ENCODE measurements around the gene PSD4.

Gene PSD4

DNA sequence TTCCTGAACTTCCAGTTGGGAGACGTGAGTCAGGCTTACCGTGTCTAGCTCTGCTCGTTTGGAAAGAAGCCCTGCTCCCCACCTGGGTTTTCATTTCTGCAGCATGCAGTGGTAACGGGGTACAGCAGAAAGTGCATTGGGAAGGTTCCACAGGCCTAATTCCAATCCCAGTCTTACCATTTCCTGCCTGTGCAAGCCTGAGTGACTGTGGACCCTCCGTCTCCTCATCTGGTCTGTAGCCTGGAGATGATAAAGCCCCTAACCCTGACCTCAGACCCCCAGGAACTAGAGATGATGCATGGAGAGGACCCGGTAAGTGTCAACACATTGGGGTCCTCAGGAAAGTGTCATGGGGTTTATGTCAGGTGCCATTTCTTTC, 5.8 kb upstream of the PSD4 start:
- no peak for TF ChIP-seq TAF1 (IDR thresholded peaks at IDR 0.05; ENCODE audit: borderline replicate concordance, insufficient read depth, low read length)
- no peak for TF ChIP-seq REST (IDR thresholded peaks at IDR 0.05; ENCODE audit: insufficient read depth in 1 of 2, low read depth in 2 of 2, low read length in 2 of 2)
- no peak for TF ChIP-seq POLR2AphosphoS5 (IDR thresholded peaks at IDR 0.05; ENCODE audit: low read depth, low read length)
- no peak for TF ChIP-seq FOXP2 (optimal IDR thresholded peaks at IDR 0.05; ENCODE audit: borderline replicate concordance, extremely low read depth, extremely low read length, insufficient read depth)
- no peak for TF ChIP-seq SIN3A (IDR thresholded peaks at IDR 0.05; ENCODE audit: borderline replicate concordance, insufficient read depth, low read length)

- TF ChIP-seq FOXP2 (optimal IDR thresholded peaks at IDR 0.05; ENCODE audit: borderline replicate concordance, extremely low read depth, extremely low read length, insufficient read depth) = no peak
- no peak for TF ChIP-seq REST (IDR thresholded peaks at IDR 0.05; ENCODE audit: insufficient read depth in 1 of 2, low read depth in 2 of 2, low read length in 2 of 2)
- TF ChIP-seq TAF1 (IDR thresholded peaks at IDR 0.05; ENCODE audit: borderline replicate concordance, insufficient read depth, low read length) = no peak
- no peak for TF ChIP-seq POLR2AphosphoS5 (IDR thresholded peaks at IDR 0.05; ENCODE audit: low read depth, low read length)
- no peak for TF ChIP-seq SIN3A (IDR thresholded peaks at IDR 0.05; ENCODE audit: borderline replicate concordance, insufficient read depth, low read length)
Observed at GRCh38 chr2:113169002-113169530, 4.7 kb upstream of the PSD4 start.

- no peak for TF ChIP-seq SIN3A (IDR thresholded peaks at IDR 0.05; ENCODE audit: borderline replicate concordance, insufficient read depth, low read length)
- TF ChIP-seq POLR2AphosphoS5 (IDR thresholded peaks at IDR 0.05; ENCODE audit: low read depth, low read length) = no peak
- TF ChIP-seq FOXP2 (optimal IDR thresholded peaks at IDR 0.05; ENCODE audit: borderline replicate concordance, extremely low read depth, extremely low read length, insufficient read depth) = no peak
- TF ChIP-seq REST (IDR thresholded peaks at IDR 0.05; ENCODE audit: insufficient read depth in 1 of 2, low read depth in 2 of 2, low read length in 2 of 2) = no peak
- no peak for TF ChIP-seq TAF1 (IDR thresholded peaks at IDR 0.05; ENCODE audit: borderline replicate concordance, insufficient read depth, low read length)
Observed at GRCh38 chr2:113169586-113169985, 4.2 kb upstream of the PSD4 start.

DNA sequence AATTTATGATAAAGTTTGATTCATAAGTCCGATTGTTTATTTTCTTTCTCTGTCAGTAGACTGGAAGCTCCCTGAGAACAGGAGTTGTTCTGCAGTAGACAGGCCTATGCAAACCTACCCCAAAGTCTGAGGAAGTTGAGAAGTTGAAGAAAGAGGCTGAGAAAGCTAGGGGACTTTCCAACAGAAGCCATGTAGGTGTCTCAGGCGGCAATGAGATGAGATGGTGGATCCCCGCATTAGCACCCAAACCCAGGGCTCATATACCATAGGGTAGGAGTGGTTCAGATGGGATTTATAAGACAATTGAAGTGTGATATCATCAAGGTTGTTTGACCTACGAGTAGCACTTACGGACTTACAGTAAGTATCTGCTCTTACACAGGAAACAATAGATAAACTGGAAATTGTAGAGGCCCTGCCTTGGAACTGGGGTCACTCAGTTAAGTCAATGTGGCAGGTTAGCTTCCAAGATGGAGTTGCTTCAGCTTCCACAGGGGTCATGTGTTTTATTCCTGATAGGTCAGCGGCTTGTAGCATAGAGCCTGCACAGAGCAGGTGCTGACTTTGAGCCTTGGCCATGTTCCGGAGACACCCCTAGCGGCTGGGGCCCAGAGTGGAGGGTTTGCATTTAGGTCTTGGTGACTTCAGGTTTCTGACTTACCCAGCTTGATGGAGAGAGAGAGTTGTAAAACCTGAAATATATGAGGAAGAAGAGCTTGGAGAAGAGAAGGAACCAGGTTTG, 2.3 kb upstream of the PSD4 start:
- no peak for TF ChIP-seq TAF1 (IDR thresholded peaks at IDR 0.05; ENCODE audit: borderline replicate concordance, insufficient read depth, low read length)
- TF ChIP-seq REST (IDR thresholded peaks at IDR 0.05; ENCODE audit: insufficient read depth in 1 of 2, low read depth in 2 of 2, low read length in 2 of 2) = no peak
- TF ChIP-seq POLR2AphosphoS5 (IDR thresholded peaks at IDR 0.05; ENCODE audit: low read depth, low read length) = no peak
- no peak for TF ChIP-seq FOXP2 (optimal IDR thresholded peaks at IDR 0.05; ENCODE audit: borderline replicate concordance, extremely low read depth, extremely low read length, insufficient read depth)
- no peak for TF ChIP-seq SIN3A (IDR thresholded peaks at IDR 0.05; ENCODE audit: borderline replicate concordance, insufficient read depth, low read length)
